ENCODE results near the gene NINJ1. TPM values are rescaled to one million over a fixed set of nuclear protein-coding genes. Genes with fewer than 3 reads are reported as not detected.

Gene NINJ1
- total and polyA plus RNA-seq, 2 donors (not counting 3 experiments of a cell fraction or from before 2014, with no cell fraction given), result 31.5 to 57.7 TPM

- H3K9me3 ChIP-seq (replicated peaks; ENCODE audit: control insufficient read depth, insufficient read depth, low read length), result no peaks in the 10 kb centered on the region
- TF ChIP-seq, protein P1, sequence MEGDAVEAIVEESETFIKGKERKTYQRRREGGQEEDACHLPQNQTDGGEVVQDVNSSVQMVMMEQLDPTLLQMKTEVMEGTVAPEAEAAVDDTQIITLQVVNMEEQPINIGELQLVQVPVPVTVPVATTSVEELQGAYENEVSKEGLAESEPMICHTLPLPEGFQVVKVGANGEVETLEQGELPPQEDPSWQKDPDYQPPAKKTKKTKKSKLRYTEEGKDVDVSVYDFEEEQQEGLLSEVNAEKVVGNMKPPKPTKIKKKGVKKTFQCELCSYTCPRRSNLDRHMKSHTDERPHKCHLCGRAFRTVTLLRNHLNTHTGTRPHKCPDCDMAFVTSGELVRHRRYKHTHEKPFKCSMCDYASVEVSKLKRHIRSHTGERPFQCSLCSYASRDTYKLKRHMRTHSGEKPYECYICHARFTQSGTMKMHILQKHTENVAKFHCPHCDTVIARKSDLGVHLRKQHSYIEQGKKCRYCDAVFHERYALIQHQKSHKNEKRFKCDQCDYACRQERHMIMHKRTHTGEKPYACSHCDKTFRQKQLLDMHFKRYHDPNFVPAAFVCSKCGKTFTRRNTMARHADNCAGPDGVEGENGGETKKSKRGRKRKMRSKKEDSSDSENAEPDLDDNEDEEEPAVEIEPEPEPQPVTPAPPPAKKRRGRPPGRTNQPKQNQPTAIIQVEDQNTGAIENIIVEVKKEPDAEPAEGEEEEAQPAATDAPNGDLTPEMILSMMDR (IDR thresholded peaks at IDR 0.05; ENCODE audit: extremely low read depth in 1 of 2, insufficient read depth in 1 of 2, low read depth in 1 of 2, low read length in 2 of 2), result no peak
- no peak for TF ChIP-seq POLR2AphosphoS5 (IDR thresholded peaks at IDR 0.05; ENCODE audit: insufficient read depth, low read depth, low read length)
- no peak for TF ChIP-seq GATA2 (IDR thresholded peaks at IDR 0.05; ENCODE audit: insufficient read depth, insufficient read length, low read depth, low read length)
- TF ChIP-seq JUN (IDR thresholded peaks at IDR 0.05; ENCODE audit: borderline replicate concordance, insufficient read depth, insufficient read length, low read depth), result no peak
- TF ChIP-seq, protein P2, sequence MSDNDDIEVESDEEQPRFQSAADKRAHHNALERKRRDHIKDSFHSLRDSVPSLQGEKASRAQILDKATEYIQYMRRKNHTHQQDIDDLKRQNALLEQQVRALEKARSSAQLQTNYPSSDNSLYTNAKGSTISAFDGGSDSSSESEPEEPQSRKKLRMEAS (IDR thresholded peaks at IDR 0.05; ENCODE audit: insufficient read depth, insufficient read length), result no peak
- no peak for TF ChIP-seq FOS (IDR thresholded peaks at IDR 0.05; ENCODE audit: borderline replicate concordance, insufficient read depth, low read length)
- TF ChIP-seq EZH2 (IDR thresholded peaks at IDR 0.05; ENCODE audit: borderline replicate concordance, low read depth, low read length, severe bottlenecking), result no peak
- TF ChIP-seq MYC (IDR thresholded peaks at IDR 0.05; ENCODE audit: low read depth, low read length), result no peak
- TF ChIP-seq POLR2A (IDR thresholded peaks at IDR 0.05; ENCODE audit: low read depth, low read length), result no peak
- intact Hi-C loops (cut with micrococcal nuclease) (no loop called here), dilution Hi-C loops (cut with MboI; ENCODE audit: extremely low pct_ligation_motif_present, low sequenced_read_pairs) (no loop called here)
- no peak overlapping the region for H3K4me3 ChIP-seq (replicated peaks in 1 of 3; ENCODE audit: insufficient read depth in 1 of 3, low read depth in 1 of 3, low read length in 3 of 3)
- H3K36me3 ChIP-seq (ENCODE audit: control insufficient read depth in 2 of 2, extremely low read depth in 1 of 2, insufficient read depth in 2 of 2, low read length in 2 of 2), result no peaks in the 10 kb centered on the region
- no peaks in the 10 kb centered on the region for H3K9me1 ChIP-seq (replicated peaks; ENCODE audit: control insufficient read depth, extremely low read depth, insufficient read depth, low read length)
- H3K27ac ChIP-seq (ENCODE audit: insufficient read depth, low read depth, low read length), result no peak overlapping the region
- no peak overlapping the region for H2AFZ ChIP-seq (ENCODE audit: low read depth, low read length)
- H3K4me2 ChIP-seq (ENCODE audit: insufficient read depth, low read length), result no peak overlapping the region
- no peaks in the 10 kb centered on the region for H3K79me2 ChIP-seq (ENCODE audit: control insufficient read depth, insufficient read depth, low read length)
- ChIA-PET CTCF (no interaction called here), POLR2A (no interaction called here)
- no peaks in the 10 kb centered on the region for H3K27me3 ChIP-seq (ENCODE audit: control insufficient read depth in 2 of 2, insufficient read depth in 2 of 2, low read length in 2 of 2)
- no peaks in the 10 kb centered on the region for H3K4me1 ChIP-seq (ENCODE audit: control insufficient read depth, extremely low read depth, insufficient read depth, low read length)
- H3K9ac ChIP-seq (replicated peaks; ENCODE audit: extremely low read depth, insufficient read depth, low read length), result no peak overlapping the region
- no peak for FAIRE-seq
- BruUV-seq (replicated peaks), result no TSS peak
- no peak for DNase-seq (ENCODE audit: low read depth, low spot score)
- H4K20me1 ChIP-seq (replicated peaks; ENCODE audit: control insufficient read depth, extremely low read depth, insufficient read depth, low read length), result no peaks in the 10 kb centered on the region
These were observed 35.4 kb upstream of the NINJ1 start for GRCh38 chr9:93169444-93169843.
